ENCODE data around the gene TMTC2. TPM values are rescaled to one million over a fixed set of nuclear protein-coding genes. Genes with fewer than 3 reads are reported as not detected.

The TMTC2 gene
- total RNA-seq, 4 donors from 2014 or later = 11.5 to 44.1 (median 16.0) TPM

- Histone ChIP-seq H3K36me3 (no peaks in the 10 kb centered on the region), H3K4me3 (no peak overlapping the region), H3K27ac (no peak overlapping the region), H3K4me1 (no peaks in the 10 kb centered on the region), H3K27me3 (no peaks in the 10 kb centered on the region), H3K9me3 (no peaks in the 10 kb centered on the region)
- DNase-seq = no peak
- intact Hi-C loops (cut with DNase I; ENCODE audit: low total_unique reads) = no loop called here
- TF ChIP-seq POLR2A (IDR thresholded peaks at IDR 0.05) (no peak), CTCF (IDR thresholded peaks at IDR 0.05) (no peak)
These were observed 200.1 kb downstream of the TMTC2 start for GRCh38 chr12:82886671-82887340.

- Histone ChIP-seq H3K27ac (no peak overlapping the region), H3K27me3 (no peaks in the 10 kb centered on the region), H3K4me3 (no peak overlapping the region), H3K36me3 (no peaks in the 10 kb centered on the region), H3K4me1 (no peaks in the 10 kb centered on the region), H3K9me3 (no peaks in the 10 kb centered on the region)
- no peak for TF ChIP-seq CTCF (IDR thresholded peaks at IDR 0.05)
- TF ChIP-seq POLR2A (IDR thresholded peaks at IDR 0.05) = no peak
- intact Hi-C loops (cut with DNase I; ENCODE audit: low total_unique reads) = no loop called here
- no peak for DNase-seq
These were observed 207.2 kb downstream of the TMTC2 start for GRCh38 chr12:82893896-82894295.

GRCh38 chr12:82896277-82896676 is 209.6 kb downstream of the TMTC2 start:
- intact Hi-C loops (cut with DNase I; ENCODE audit: low total_unique reads) = no loop called here
- H3K4me1 ChIP-seq = no peaks in the 10 kb centered on the region
- no peak for DNase-seq
- no peaks in the 10 kb centered on the region for H3K36me3 ChIP-seq
- no peaks in the 10 kb centered on the region for H3K9me3 ChIP-seq
- H3K4me3 ChIP-seq = no peak overlapping the region
- no peak overlapping the region for H3K27ac ChIP-seq
- TF ChIP-seq POLR2A (IDR thresholded peaks at IDR 0.05) (no peak), CTCF (IDR thresholded peaks at IDR 0.05) (no peak)
- no peaks in the 10 kb centered on the region for H3K27me3 ChIP-seq

GRCh38 chr12:82896979-82897378 is 210.3 kb downstream of the TMTC2 start:
- no peaks in the 10 kb centered on the region for H3K27me3 ChIP-seq
- no peaks in the 10 kb centered on the region for H3K4me1 ChIP-seq
- no peaks in the 10 kb centered on the region for H3K36me3 ChIP-seq
- no peak for TF ChIP-seq CTCF (IDR thresholded peaks at IDR 0.05)
- TF ChIP-seq POLR2A (IDR thresholded peaks at IDR 0.05) = no peak
- intact Hi-C loops (cut with DNase I; ENCODE audit: low total_unique reads) = no loop called here
- no peak for DNase-seq
- no peaks in the 10 kb centered on the region for H3K9me3 ChIP-seq
- no peak overlapping the region for H3K4me3 ChIP-seq
- H3K27ac ChIP-seq = no peak overlapping the region

- intact Hi-C loops (cut with DNase I; ENCODE audit: low total_unique reads) = no loop called here
- no peaks in the 10 kb centered on the region for H3K36me3 ChIP-seq
- H3K9me3 ChIP-seq = no peaks in the 10 kb centered on the region
- H3K4me1 ChIP-seq = no peaks in the 10 kb centered on the region
- H3K27ac ChIP-seq = no peak overlapping the region
- no peak for TF ChIP-seq CTCF (IDR thresholded peaks at IDR 0.05)
- no peaks in the 10 kb centered on the region for H3K27me3 ChIP-seq
- DNase-seq = no peak
- H3K4me3 ChIP-seq = no peak overlapping the region
These were observed 211.7 kb downstream of the TMTC2 start for GRCh38 chr12:82898441-82898840.
